Smooth muscle cell (in vitro differentiated cells): ENCODE measurements around the gene PKMYT1. TPM values are rescaled to one million over a fixed set of nuclear protein-coding genes. Genes with fewer than 3 reads are reported as not detected.
A peak's percentile ranks its signal among the peaks of the same experiment; 100 is the strongest.

Experiments used
- DNase-seq: peaks from one replicate; lab custom pipeline; 2025; ENCODE audit not compliant: unreplicated experiment; lab: John Stamatoyannopoulos, UW
- H2AFZ ChIP-seq: fragments of 200-600 bp; sonication (generic); 2 replicates; pipeline ENCODE4 v1.6.0; 2016; ENCODE audit warnings: antibody characterized with exemption, low read depth, mild to moderate bottlenecking
- H3F3A ChIP-seq: fragments of 200-600 bp; sonication (generic); 2 replicates; pipeline ENCODE4 v1.6.0; 2017; ENCODE audit warnings: antibody characterized with exemption, low read depth
- H3K27ac ChIP-seq: fragments of 200-600 bp; sonication (generic); 2 replicates; pipeline ENCODE4 v1.5.1; 2016; ENCODE audit warnings: low read depth, mild to moderate bottlenecking
- H3K27me3 ChIP-seq: fragments of 200-600 bp; sonication (generic); 2 replicates; pipeline ENCODE4 v1.6.1; 2016; ENCODE audit warnings: low read depth, mild to moderate bottlenecking
- H3K36me3 ChIP-seq: fragments of 200-600 bp; sonication (generic); 2 replicates; pipeline ENCODE4 v1.5.1; 2016; ENCODE audit warnings: low read depth
- H3K4me1 ChIP-seq: fragments of 200-600 bp; sonication (generic); 2 replicates; pipeline ENCODE4 v1.5.1; 2016; ENCODE audit warnings: low read depth
- H3K4me2 ChIP-seq: fragments of 200-600 bp; sonication (generic); 2 replicates; pipeline ENCODE4 v1.6.0; 2016; ENCODE audit warnings: mild to moderate bottlenecking
- H3K4me3 ChIP-seq: fragments of 200-600 bp; sonication (generic); 2 replicates; pipeline ENCODE4 v1.5.1; 2016; ENCODE audit warnings: mild to moderate bottlenecking
- H3K79me2 ChIP-seq: fragments of 200-600 bp; sonication (generic); 2 replicates; pipeline ENCODE4 v1.6.0; 2016; ENCODE audit warnings: low read depth, mild to moderate bottlenecking
- H3K9ac ChIP-seq: fragments of 200-600 bp; sonication (generic); 2 replicates; pipeline ENCODE4 v1.6.0; 2016; ENCODE audit warnings: low read depth
- H3K9me3 ChIP-seq: fragments of 200-600 bp; sonication (generic); replicated peaks from 2 replicates; pipeline ENCODE4 v1.5.1; 2016; ENCODE audit warnings: low read depth
- H4K20me1 ChIP-seq: fragments of 200-600 bp; sonication (generic); 2 replicates; pipeline ENCODE4 v1.6.0; 2016; ENCODE audit warnings: low read depth
- WGBS: methylation state at CpG from one replicate; pipeline ENCODE4 v1.1.7; 2016; ENCODE audit warnings: low lambda C conversion rate; 5-methylcytosine and 5-hydroxymethylcytosine counted together
- polyA plus RNA-seq: library from polyadenylated mRNA; unstranded; fragments of >200 nt; fragmentation: Nextera tagmentation; extraction: Ambion mirVana; gene quantifications from 2 replicates; pipeline ENCODE4 v1.2.1, GENCODE V29; 2016
- total RNA-seq: library from RNA; depleted of rRNA; stranded (reverse); fragments of >200 nt; gene quantifications from 2 replicates; pipeline ENCODE4 v1.2.3, GENCODE V29; 2014
- TF ChIP-seq, protein P1 (sequence below): fragments of 200-600 bp; sonication (generic); IDR thresholded peaks from 2 replicates; pipeline ENCODE4 v1.5.1; 2017; ENCODE audit warnings: borderline replicate concordance, mild to moderate bottlenecking, antibody characterized with exemption; ENCODE audit not compliant: insufficient read depth, poor library complexity, severe bottlenecking

The PKMYT1 gene
- total and polyA plus RNA-seq, 2 experiments from 2014 or later, result 13.8 to 32.6 TPM

DNA sequence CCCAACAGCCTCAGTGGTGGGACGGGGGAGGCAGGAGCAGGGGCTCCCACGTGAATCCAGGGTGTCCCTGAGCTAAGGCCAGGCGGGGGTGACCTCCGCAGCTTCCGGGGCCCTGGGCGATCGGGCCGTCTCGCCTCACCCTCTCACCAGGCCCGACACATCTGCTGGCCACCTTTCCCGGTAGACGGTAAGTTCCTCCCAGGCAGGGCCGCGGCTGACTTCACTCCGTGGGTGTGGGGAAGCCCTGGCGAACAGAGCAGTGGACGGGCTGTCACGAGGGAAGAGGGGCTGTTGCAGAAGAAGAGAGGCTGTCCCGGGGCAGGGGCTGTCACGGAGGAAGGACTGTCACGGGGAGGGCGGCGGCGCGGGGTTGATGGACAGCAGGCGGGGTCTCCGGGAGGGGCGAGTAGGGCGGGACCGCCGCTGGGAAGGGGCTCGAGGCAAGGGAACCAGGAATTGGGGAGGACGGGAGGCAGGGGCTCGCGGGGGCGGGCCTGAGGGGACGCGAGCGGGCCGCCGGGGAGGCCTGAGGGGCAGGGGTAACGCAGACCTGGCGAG lies 498 bp downstream of the PKMYT1 start:
- TF ChIP-seq, protein P1, sequence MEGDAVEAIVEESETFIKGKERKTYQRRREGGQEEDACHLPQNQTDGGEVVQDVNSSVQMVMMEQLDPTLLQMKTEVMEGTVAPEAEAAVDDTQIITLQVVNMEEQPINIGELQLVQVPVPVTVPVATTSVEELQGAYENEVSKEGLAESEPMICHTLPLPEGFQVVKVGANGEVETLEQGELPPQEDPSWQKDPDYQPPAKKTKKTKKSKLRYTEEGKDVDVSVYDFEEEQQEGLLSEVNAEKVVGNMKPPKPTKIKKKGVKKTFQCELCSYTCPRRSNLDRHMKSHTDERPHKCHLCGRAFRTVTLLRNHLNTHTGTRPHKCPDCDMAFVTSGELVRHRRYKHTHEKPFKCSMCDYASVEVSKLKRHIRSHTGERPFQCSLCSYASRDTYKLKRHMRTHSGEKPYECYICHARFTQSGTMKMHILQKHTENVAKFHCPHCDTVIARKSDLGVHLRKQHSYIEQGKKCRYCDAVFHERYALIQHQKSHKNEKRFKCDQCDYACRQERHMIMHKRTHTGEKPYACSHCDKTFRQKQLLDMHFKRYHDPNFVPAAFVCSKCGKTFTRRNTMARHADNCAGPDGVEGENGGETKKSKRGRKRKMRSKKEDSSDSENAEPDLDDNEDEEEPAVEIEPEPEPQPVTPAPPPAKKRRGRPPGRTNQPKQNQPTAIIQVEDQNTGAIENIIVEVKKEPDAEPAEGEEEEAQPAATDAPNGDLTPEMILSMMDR, result no peak
- H3K79me2 ChIP-seq, result no peaks in the 10 kb centered on the region
- peak overlapping the region; percentile 73 for H3K9ac ChIP-seq
- H3K9me3 ChIP-seq, result no peaks in the 10 kb centered on the region
- H3K36me3 ChIP-seq, result no peaks in the 10 kb centered on the region
- H3K27me3 ChIP-seq, result no peaks in the 10 kb centered on the region
- no peak overlapping the region for H3K27ac ChIP-seq
- DNase-seq, result no peak
- H3K4me3 ChIP-seq, result peak overlapping the region; percentile 70
- H4K20me1 ChIP-seq, result no peaks in the 10 kb centered on the region
- WGBS, result 6% methylated on average over 32 of the region's 43 CpGs
- H3K4me2 ChIP-seq, result peak overlapping the region; percentile 88
- peaks cover 11% of the 10 kb centered on the region for H3F3A ChIP-seq
- H3K4me1 ChIP-seq, result peaks cover 20% of the 10 kb centered on the region
- peak overlapping the region; percentile 81 for H2AFZ ChIP-seq

DNA sequence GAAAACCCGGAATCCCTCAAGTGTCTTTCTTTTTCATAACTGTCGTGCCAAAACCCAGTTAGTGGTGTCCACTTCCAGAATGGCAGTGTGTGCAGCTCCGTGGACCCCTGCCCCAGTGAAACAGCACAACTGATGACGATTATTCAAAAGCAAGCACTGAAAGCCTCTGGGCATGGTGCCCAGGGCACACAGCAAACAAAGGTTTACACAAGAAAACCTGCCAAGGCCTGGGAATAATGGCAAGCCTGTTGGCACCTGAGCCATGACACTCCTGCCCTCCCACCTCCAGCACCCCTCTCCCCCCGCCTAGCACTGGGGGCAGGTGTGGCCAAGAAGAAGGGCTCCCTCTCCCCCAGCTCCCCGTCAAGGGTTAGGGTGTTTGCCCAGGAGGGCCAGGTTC lies 2.8 kb downstream of the PKMYT1 start:
- TF ChIP-seq, protein P1, result no peak
- Histone ChIP-seq H3K4me1 (peaks cover 20% of the 10 kb centered on the region), H3K9ac (no peak overlapping the region), H2AFZ (no peak overlapping the region), H3K27me3 (no peaks in the 10 kb centered on the region), H3K4me3 (no peak overlapping the region), H3K4me2 (no peak overlapping the region), H3K27ac (no peak overlapping the region), H3K79me2 (no peaks in the 10 kb centered on the region), H3K9me3 (no peaks in the 10 kb centered on the region), H4K20me1 (no peaks in the 10 kb centered on the region), H3K36me3 (no peaks in the 10 kb centered on the region), H3F3A (peaks cover 8% of the 10 kb centered on the region)
- WGBS, result 96% methylated on average over 6 of the region's 6 CpGs
- no peak for DNase-seq

DNA sequence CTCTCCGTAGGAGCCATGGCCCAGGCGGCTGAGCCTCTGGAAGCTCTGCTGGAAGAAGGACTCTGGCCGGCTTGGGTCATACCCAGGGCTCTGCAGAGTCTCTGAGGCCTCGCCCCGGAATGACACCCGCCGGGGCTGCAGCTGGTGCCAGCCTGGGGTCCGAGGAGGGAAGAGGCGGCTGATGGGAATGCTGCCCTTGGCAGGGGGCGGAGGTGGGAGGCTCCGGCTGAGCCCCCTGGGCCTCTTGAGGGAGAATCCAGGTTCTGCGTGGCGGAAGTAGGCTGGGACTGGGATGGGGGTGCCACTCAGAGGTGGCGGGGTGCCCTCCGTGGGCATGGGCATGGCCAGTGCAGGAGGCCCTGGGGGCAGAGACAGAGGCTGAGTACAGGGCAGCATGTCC lies 3.6 kb downstream of the PKMYT1 start:
- peaks cover 17% of the 10 kb centered on the region for H3K4me1 ChIP-seq
- no peak overlapping the region for H3K27ac ChIP-seq
- no peaks in the 10 kb centered on the region for H3K9me3 ChIP-seq
- H3K4me2 ChIP-seq, result no peak overlapping the region
- no peak overlapping the region for H3K9ac ChIP-seq
- no peaks in the 10 kb centered on the region for H4K20me1 ChIP-seq
- H3F3A ChIP-seq, result peaks cover under 1% of the 10 kb centered on the region
- no peaks in the 10 kb centered on the region for H3K79me2 ChIP-seq
- 99% methylated on average over 15 of the region's 15 CpGs for WGBS
- H3K36me3 ChIP-seq, result no peaks in the 10 kb centered on the region
- DNase-seq, result no peak
- no peak overlapping the region for H2AFZ ChIP-seq
- TF ChIP-seq, protein P1, result no peak
- H3K27me3 ChIP-seq, result no peaks in the 10 kb centered on the region
- no peak overlapping the region for H3K4me3 ChIP-seq

DNA sequence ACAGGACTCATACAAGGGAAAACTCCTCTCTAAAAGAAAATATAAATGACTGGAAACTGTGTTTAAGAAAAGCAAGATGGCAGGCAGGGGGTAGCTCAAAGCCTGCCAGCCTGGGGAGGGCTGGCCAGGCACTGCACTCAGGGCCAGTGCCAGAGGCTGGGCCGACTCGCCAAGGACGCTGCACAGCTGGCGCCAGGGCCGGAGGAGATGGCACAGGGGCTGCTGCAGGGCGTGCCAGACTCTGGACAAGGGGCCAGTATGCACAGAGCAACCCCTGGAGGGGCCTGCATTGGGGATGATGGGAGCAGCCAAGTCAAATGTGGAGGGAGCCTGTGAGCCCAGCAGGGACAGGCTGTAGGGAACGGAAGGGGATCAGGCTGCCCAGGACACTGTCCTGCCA lies 4.0 kb downstream of the PKMYT1 start:
- Histone ChIP-seq H3K36me3 (no peaks in the 10 kb centered on the region), H3K4me3 (no peak overlapping the region), H3K79me2 (no peaks in the 10 kb centered on the region), H3K9ac (no peak overlapping the region), H4K20me1 (no peaks in the 10 kb centered on the region), H3K4me2 (no peak overlapping the region), H2AFZ (no peak overlapping the region), H3K27ac (no peak overlapping the region), H3K4me1 (peaks cover 12% of the 10 kb centered on the region), H3K27me3 (no peaks in the 10 kb centered on the region), H3F3A (no peaks in the 10 kb centered on the region), H3K9me3 (no peaks in the 10 kb centered on the region)
- TF ChIP-seq, protein P1, result no peak
- over 99% methylated on average over 7 of the region's 7 CpGs for WGBS
- DNase-seq, result no peak
